ENCODE measurements around the gene NUP160. TPM values are rescaled to one million over a fixed set of nuclear protein-coding genes. Genes with fewer than 3 reads are reported as not detected.

NUP160 gene
- total RNA-seq, 1 experiment from 2014 or later, result 46.3 TPM

DNA sequence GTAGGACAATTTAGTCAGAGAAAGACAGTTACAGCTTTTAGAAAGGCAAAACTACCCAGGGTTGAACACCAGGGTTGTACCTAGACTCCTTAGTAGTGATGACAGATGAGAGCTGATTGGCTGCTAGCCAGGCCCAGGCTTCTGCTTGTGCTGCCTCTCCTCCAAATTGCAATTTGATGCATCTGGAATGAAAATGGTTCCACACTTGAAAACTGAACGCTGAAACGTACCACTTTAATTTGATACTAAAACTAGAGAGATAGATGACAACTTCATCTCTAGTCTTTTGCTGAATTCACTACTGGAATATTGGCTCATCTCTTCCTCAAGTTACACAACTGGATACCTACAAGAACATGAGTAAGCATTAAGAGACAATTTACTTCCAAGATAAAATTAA is 61.8 kb downstream of the NUP160 start:
- H3K36me3 ChIP-seq (ENCODE audit: control insufficient read depth, insufficient read depth, low read length), result peaks cover 44% of the 10 kb centered on the region
- in situ Hi-C loops (cut with HindIII; ENCODE audit: low pct_unique_long_range_greater_than_20kb, low sequenced_read_pairs), result no loop called here
- no peaks in the 10 kb centered on the region; the same call in 1 of the 2 replicates for H3K4me1 ChIP-seq (ENCODE audit: control insufficient read depth, insufficient read depth, low read length)
- no peaks in the 10 kb centered on the region for H3K27me3 ChIP-seq (ENCODE audit: control insufficient read depth, insufficient read depth, low read length)
- TF ChIP-seq POLR2AphosphoS5 (IDR thresholded peaks at IDR 0.05; ENCODE audit: low read depth, low read length) (no peak), SIN3A (IDR thresholded peaks at IDR 0.05; ENCODE audit: borderline replicate concordance, insufficient read depth, low read depth, low read length) (no peak), TCF7L2 (IDR thresholded peaks at IDR 0.05; ENCODE audit: low read depth, low read length) (no peak)
- TF ChIP-seq, protein P1, sequence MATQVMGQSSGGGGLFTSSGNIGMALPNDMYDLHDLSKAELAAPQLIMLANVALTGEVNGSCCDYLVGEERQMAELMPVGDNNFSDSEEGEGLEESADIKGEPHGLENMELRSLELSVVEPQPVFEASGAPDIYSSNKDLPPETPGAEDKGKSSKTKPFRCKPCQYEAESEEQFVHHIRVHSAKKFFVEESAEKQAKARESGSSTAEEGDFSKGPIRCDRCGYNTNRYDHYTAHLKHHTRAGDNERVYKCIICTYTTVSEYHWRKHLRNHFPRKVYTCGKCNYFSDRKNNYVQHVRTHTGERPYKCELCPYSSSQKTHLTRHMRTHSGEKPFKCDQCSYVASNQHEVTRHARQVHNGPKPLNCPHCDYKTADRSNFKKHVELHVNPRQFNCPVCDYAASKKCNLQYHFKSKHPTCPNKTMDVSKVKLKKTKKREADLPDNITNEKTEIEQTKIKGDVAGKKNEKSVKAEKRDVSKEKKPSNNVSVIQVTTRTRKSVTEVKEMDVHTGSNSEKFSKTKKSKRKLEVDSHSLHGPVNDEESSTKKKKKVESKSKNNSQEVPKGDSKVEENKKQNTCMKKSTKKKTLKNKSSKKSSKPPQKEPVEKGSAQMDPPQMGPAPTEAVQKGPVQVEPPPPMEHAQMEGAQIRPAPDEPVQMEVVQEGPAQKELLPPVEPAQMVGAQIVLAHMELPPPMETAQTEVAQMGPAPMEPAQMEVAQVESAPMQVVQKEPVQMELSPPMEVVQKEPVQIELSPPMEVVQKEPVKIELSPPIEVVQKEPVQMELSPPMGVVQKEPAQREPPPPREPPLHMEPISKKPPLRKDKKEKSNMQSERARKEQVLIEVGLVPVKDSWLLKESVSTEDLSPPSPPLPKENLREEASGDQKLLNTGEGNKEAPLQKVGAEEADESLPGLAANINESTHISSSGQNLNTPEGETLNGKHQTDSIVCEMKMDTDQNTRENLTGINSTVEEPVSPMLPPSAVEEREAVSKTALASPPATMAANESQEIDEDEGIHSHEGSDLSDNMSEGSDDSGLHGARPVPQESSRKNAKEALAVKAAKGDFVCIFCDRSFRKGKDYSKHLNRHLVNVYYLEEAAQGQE (IDR thresholded peaks at IDR 0.05; ENCODE audit: insufficient read depth in 1 of 2, low read depth in 2 of 2, low read length in 1 of 2), result no peak
- TF ChIP-seq, protein P2, sequence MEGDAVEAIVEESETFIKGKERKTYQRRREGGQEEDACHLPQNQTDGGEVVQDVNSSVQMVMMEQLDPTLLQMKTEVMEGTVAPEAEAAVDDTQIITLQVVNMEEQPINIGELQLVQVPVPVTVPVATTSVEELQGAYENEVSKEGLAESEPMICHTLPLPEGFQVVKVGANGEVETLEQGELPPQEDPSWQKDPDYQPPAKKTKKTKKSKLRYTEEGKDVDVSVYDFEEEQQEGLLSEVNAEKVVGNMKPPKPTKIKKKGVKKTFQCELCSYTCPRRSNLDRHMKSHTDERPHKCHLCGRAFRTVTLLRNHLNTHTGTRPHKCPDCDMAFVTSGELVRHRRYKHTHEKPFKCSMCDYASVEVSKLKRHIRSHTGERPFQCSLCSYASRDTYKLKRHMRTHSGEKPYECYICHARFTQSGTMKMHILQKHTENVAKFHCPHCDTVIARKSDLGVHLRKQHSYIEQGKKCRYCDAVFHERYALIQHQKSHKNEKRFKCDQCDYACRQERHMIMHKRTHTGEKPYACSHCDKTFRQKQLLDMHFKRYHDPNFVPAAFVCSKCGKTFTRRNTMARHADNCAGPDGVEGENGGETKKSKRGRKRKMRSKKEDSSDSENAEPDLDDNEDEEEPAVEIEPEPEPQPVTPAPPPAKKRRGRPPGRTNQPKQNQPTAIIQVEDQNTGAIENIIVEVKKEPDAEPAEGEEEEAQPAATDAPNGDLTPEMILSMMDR (IDR thresholded peaks at IDR 0.05), result no peak
- BruUV-seq (replicated peaks), result no TSS peak
- intact Hi-C loops (cut with micrococcal nuclease; ENCODE audit: unreplicated experiment), result no loop called here
- H3K9me3 ChIP-seq (ENCODE audit: control insufficient read depth, insufficient read depth, low read depth, low read length), result no peaks in the 10 kb centered on the region
- no peak overlapping the region for H3K4me3 ChIP-seq (ENCODE audit: low read depth in 2 of 2, low read length in 2 of 2)
- ATAC-seq (no peak), DNase-seq (ENCODE audit: low read depth, low spot score) (no peak)
- CTCF ChIA-PET, result no interaction called here
- H3K27ac ChIP-seq (ENCODE audit: low read length), result no peak overlapping the region
- POLR2A ChIA-PET, result no interaction called here

DNA sequence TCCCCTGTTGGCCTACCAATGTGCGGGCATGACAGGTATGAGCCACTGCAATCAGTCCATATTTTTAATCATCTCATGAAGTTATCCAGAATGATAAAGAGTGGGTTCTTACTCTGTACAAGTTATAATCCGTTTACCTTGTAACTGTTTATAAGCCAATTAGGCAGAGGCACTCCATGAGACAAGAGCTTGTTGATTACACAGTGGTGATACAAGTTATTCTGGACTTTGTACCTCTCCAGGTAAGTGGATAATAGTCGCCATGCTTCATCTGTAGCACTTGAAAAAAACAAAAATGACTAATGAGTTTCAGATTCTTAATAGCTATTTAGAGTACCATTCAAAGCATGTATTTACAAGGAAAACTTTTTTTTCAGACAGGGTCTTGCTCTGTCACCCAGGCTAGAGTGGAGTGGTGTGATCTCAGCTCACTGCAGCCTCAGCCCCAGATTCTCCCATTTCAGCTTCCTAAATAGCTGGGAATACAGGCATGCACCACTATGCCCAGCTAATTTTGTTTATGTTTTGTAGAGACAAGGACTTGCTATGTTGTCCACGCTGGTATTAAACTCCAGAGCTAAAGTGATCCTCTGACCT is 63.3 kb downstream of the NUP160 start:
- ChIA-PET CTCF (no interaction called here), POLR2A (interaction anchor here (0.6 kb wide), 1 partner anchor 43 kb away, joined by 5 read pairs; no protein-coding TSS in a partner anchor)
- in situ Hi-C loops (cut with HindIII; ENCODE audit: low pct_unique_long_range_greater_than_20kb, low sequenced_read_pairs), result no loop called here

More for the DNA sequence above, 63.3 kb downstream of the NUP160 start:
- Histone ChIP-seq H3K27ac (ENCODE audit: low read length) (no peak overlapping the region), H3K4me1 (ENCODE audit: control insufficient read depth, insufficient read depth, low read length) (no peaks in the 10 kb centered on the region; the same call in 1 of the 2 replicates), H3K36me3 (ENCODE audit: control insufficient read depth, insufficient read depth, low read length) (peaks cover 44% of the 10 kb centered on the region), H3K27me3 (ENCODE audit: control insufficient read depth, insufficient read depth, low read length) (no peaks in the 10 kb centered on the region), H3K9me3 (ENCODE audit: control insufficient read depth, insufficient read depth, low read depth, low read length) (no peaks in the 10 kb centered on the region), H3K4me3 (ENCODE audit: low read depth in 2 of 2, low read length in 2 of 2) (no peak overlapping the region)
- ATAC-seq, result no peak
- no peak for DNase-seq (ENCODE audit: low read depth, low spot score)
- intact Hi-C loops (cut with micrococcal nuclease; ENCODE audit: unreplicated experiment), result no loop called here
- BruUV-seq (replicated peaks), result no TSS peak
- TF ChIP-seq TCF7L2 (IDR thresholded peaks at IDR 0.05; ENCODE audit: low read depth, low read length) (no peak), POLR2AphosphoS5 (IDR thresholded peaks at IDR 0.05; ENCODE audit: low read depth, low read length) (no peak), SIN3A (IDR thresholded peaks at IDR 0.05; ENCODE audit: borderline replicate concordance, insufficient read depth, low read depth, low read length) (no peak)
- TF ChIP-seq, protein P1 (IDR thresholded peaks at IDR 0.05; ENCODE audit: insufficient read depth in 1 of 2, low read depth in 2 of 2, low read length in 1 of 2), result no peak
- TF ChIP-seq, protein P2 (IDR thresholded peaks at IDR 0.05), result no peak

Data from Panc1 (cell line).